ENCODE measurements around the gene MUSK.

GRCh38 chr9:110788871-110789270 is 120.3 kb downstream of the MUSK start:
- TF ChIP-seq CTCF (IDR thresholded peaks at IDR 0.05) (no peak), EZH2 (IDR thresholded peaks at IDR 0.05) (no peak), EZH2phosphoT487 (IDR thresholded peaks at IDR 0.05) (no peak)

Data from neural progenitor cell (in vitro differentiated cells).